CD4-positive, alpha-beta T cell (primary cell): Measurements from ENCODE around the gene SLC17A8. TPM values are rescaled to one million over a fixed set of nuclear protein-coding genes. Genes with fewer than 3 reads are reported as not detected.

ENCODE experiments used
- ATAC-seq: fragments of 200-7000 bp; cut with Tn5 transposase; one replicate; pipeline ENCODE4 v1.10.0; 2022; ENCODE audit warnings: mild to moderate bottlenecking; ENCODE audit not compliant: poor library complexity
- CTCF ChIA-PET: fragments of 350-600 bp; sonication (Branson Sonifier 250); formaldehyde crosslinking; loops from one replicate; lab custom pipeline; 2021; ENCODE audit warnings: antibody characterized with exemption, inconsistent platforms; lab: Charles Lee
- POLR2A ChIA-PET: fragments of 350-600 bp; sonication (Branson Sonifier 250); formaldehyde crosslinking; loops from one replicate; lab custom pipeline; 2021; ENCODE audit warnings: antibody characterized with exemption, inconsistent platforms; lab: Charles Lee
- DNase-seq, 14 experiments: peaks; one replicate each; pipeline ENCODE4 v3.0.0-alpha.2; 2013 to 2020; ENCODE audit warnings: mixed read lengths in 2 of 14
- H3K27ac ChIP-seq, 2 donors: one replicate each; pipeline versions ENCODE4 v1.5.1 to v1.7.0; 2013; ENCODE audit warnings: low read length in 2 of 2, low read depth in 1 of 2, mild to moderate bottlenecking in 1 of 2
- H3K27me3 ChIP-seq, 2 experiments: 1 replicate in 1 of 2; 2 replicates in 1 of 2; pipeline versions ENCODE4 v1.6.1 to v1.7.0; 2013; ENCODE audit warnings: low read length in 2 of 2, control low read depth in 1 of 2, mild to moderate bottlenecking in 1 of 2, moderate library complexity in 1 of 2; ENCODE audit not compliant: insufficient read depth in 2 of 2, control insufficient read depth in 1 of 2
- H3K36me3 ChIP-seq: one replicate; pipeline ENCODE4 v1.6.1; 2013; ENCODE audit warnings: low read length, control low read depth; ENCODE audit not compliant: insufficient read depth
- H3K4me1 ChIP-seq: one replicate; pipeline ENCODE4 v1.6.1; 2013; ENCODE audit warnings: low read length, control low read depth; ENCODE audit not compliant: insufficient read depth
- H3K4me3 ChIP-seq: one replicate; pipeline ENCODE4 v1.5.1; 2013; ENCODE audit warnings: mild to moderate bottlenecking, low read length, moderate library complexity
- H3K9me3 ChIP-seq, 2 experiments: 1 replicate in 1 of 2; 2 replicates in 1 of 2; pipeline versions ENCODE4 v1.6.1 to v1.7.0; 2013; ENCODE audit warnings: low read length in 2 of 2, mild to moderate bottlenecking in 2 of 2, control low read depth in 1 of 2, moderate library complexity in 1 of 2; ENCODE audit not compliant: control insufficient read depth in 1 of 2, insufficient read depth in 1 of 2
- H3K27ac Mint-ChIP-seq: one replicate; pipeline ENCODE4 v1.8.0; 2020; ENCODE audit warnings: mixed read lengths
- H3K27me3 Mint-ChIP-seq: one replicate; pipeline ENCODE4 v1.8.0; 2021; ENCODE audit warnings: mixed read lengths
- H3K36me3 Mint-ChIP-seq: one replicate; pipeline ENCODE4 v1.8.0; 2021; ENCODE audit warnings: low read depth, mixed read lengths
- H3K4me1 Mint-ChIP-seq: one replicate; pipeline ENCODE4 v1.8.0; 2021; ENCODE audit warnings: low read depth, mixed read lengths
- H3K4me3 Mint-ChIP-seq: one replicate; pipeline ENCODE4 v1.8.0; 2020; ENCODE audit warnings: mild to moderate bottlenecking, mixed read lengths
- H3K9me3 Mint-ChIP-seq: one replicate; pipeline ENCODE4 v1.8.0; 2020; ENCODE audit warnings: mixed read lengths
- CTCF ChIP-seq: fragments of 200-600 bp; IDR thresholded peaks from one replicate; pipeline ENCODE4 v1.8.0; 2022; ENCODE audit warnings: antibody characterized with exemption, mild to moderate bottlenecking
- intact Hi-C, 2 experiments: fragments of 100-400 bp; cut with DNase I in 1 of 2; cut with micrococcal nuclease in 1 of 2; formaldehyde crosslinking; loops; one replicate each; pipeline versions ENCODE4 v1.15.1 to v1.9.0; 2023 to 2025; cut with DNase I, micrococcal nuclease
- total RNA-seq, 174 experiments: library from RNA in 2 of 174; stranded (reverse) in 2 of 174; gene quantifications; one replicate each; pipeline ENCODE4 v1.2.3 and lab custom pipeline; 2021 to 2026

Gene SLC17A8
- total RNA-seq, 2 experiments from 2014 or later = not detected

GRCh38 chr12:100383586-100384558 is 27.0 kb downstream of the SLC17A8 start:
- Mint-ChIP-seq H3K36me3 (no peaks in the 10 kb centered on the region), H3K27me3 (peaks cover 7% of the 10 kb centered on the region), H3K4me3 (no peak overlapping the region), H3K4me1 (no peaks in the 10 kb centered on the region), H3K9me3 (no peaks in the 10 kb centered on the region), H3K27ac (no peak overlapping the region)
- Histone ChIP-seq H3K4me1 (no peaks in the 10 kb centered on the region), H3K27ac (no peak overlapping the region), H3K4me3 (no peak overlapping the region), H3K27me3 (peaks cover 0 to 1% of the 10 kb centered on the region in 2 experiments), H3K36me3 (no peaks in the 10 kb centered on the region), H3K9me3 (no peaks in the 10 kb centered on the region)
- no peak for TF ChIP-seq CTCF
- intact Hi-C loops = no loop called here
- no peak for ATAC-seq
- CTCF ChIA-PET = no interaction called here
- DNase-seq = no peak
- POLR2A ChIA-PET = interaction anchor here (0.7 kb wide), 1 partner anchor 52 kb away, joined by 3 read pairs; no protein-coding TSS in a partner anchor

DNA sequence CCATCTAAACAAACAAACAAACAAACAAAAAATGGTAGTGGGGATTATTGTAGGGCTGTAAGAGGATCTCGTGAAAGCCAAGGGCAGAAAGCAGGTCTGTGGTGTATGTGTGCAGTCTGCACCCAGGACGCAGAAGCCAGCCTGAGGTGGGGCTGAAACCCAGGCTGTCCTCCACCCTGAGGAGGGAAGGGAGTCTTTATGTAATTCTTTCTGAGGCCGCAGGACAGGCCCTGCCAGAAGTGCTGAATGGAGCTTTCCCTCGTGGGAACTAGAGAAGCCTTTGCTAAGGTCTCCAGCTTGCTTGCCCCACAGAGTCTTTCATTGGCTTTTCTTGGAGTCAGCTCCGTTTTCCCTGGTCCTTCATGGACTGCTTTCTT is 27.7 kb downstream of the SLC17A8 start:
- Mint-ChIP-seq H3K9me3 (no peaks in the 10 kb centered on the region), H3K27ac (no peak overlapping the region), H3K4me3 (no peak overlapping the region), H3K36me3 (no peaks in the 10 kb centered on the region), H3K27me3 (peaks cover 7% of the 10 kb centered on the region), H3K4me1 (no peaks in the 10 kb centered on the region)
- H3K9me3 ChIP-seq = no peaks in the 10 kb centered on the region
- no peaks in the 10 kb centered on the region for H3K4me1 ChIP-seq
- H3K36me3 ChIP-seq = no peaks in the 10 kb centered on the region
- DNase-seq (no peak), ATAC-seq (no peak)
- CTCF ChIA-PET = no interaction called here
- POLR2A ChIA-PET = no interaction called here
- peaks cover 0 to 4% of the 10 kb centered on the region in 2 experiments for H3K27me3 ChIP-seq
- intact Hi-C loops = no loop called here
- no peak for TF ChIP-seq CTCF
- H3K4me3 ChIP-seq = no peak overlapping the region
- no peak overlapping the region for H3K27ac ChIP-seq

GRCh38 chr12:100388382-100388781 is 31.5 kb downstream of the SLC17A8 start:
- Histone ChIP-seq H3K4me3 (no peak overlapping the region), H3K9me3 (no peaks in the 10 kb centered on the region), H3K27ac (no peak overlapping the region), H3K36me3 (no peaks in the 10 kb centered on the region), H3K4me1 (no peaks in the 10 kb centered on the region), H3K27me3 (peaks cover 0 to 4% of the 10 kb centered on the region in 2 experiments)
- Mint-ChIP-seq H3K27me3 (peaks cover 11% of the 10 kb centered on the region), H3K9me3 (no peaks in the 10 kb centered on the region), H3K27ac (no peak overlapping the region), H3K4me1 (no peaks in the 10 kb centered on the region), H3K36me3 (no peaks in the 10 kb centered on the region), H3K4me3 (no peak overlapping the region)
- ATAC-seq (no peak), DNase-seq (no peak)
- intact Hi-C loops = no loop called here
- ChIA-PET POLR2A (no interaction called here), CTCF (no interaction called here)
- no peak for TF ChIP-seq CTCF
